ENCODE results near the gene ARHGAP11A.
"Not testable (repeated sequence)": the region's sequence is repeated elsewhere in the genome, so short reads cannot be mapped to it uniquely, and the experiment has no call there.

The ARHGAP11A gene, protein sequence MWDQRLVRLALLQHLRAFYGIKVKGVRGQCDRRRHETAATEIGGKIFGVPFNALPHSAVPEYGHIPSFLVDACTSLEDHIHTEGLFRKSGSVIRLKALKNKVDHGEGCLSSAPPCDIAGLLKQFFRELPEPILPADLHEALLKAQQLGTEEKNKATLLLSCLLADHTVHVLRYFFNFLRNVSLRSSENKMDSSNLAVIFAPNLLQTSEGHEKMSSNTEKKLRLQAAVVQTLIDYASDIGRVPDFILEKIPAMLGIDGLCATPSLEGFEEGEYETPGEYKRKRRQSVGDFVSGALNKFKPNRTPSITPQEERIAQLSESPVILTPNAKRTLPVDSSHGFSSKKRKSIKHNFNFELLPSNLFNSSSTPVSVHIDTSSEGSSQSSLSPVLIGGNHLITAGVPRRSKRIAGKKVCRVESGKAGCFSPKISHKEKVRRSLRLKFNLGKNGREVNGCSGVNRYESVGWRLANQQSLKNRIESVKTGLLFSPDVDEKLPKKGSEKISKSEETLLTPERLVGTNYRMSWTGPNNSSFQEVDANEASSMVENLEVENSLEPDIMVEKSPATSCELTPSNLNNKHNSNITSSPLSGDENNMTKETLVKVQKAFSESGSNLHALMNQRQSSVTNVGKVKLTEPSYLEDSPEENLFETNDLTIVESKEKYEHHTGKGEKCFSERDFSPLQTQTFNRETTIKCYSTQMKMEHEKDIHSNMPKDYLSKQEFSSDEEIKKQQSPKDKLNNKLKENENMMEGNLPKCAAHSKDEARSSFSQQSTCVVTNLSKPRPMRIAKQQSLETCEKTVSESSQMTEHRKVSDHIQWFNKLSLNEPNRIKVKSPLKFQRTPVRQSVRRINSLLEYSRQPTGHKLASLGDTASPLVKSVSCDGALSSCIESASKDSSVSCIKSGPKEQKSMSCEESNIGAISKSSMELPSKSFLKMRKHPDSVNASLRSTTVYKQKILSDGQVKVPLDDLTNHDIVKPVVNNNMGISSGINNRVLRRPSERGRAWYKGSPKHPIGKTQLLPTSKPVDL

DNA sequence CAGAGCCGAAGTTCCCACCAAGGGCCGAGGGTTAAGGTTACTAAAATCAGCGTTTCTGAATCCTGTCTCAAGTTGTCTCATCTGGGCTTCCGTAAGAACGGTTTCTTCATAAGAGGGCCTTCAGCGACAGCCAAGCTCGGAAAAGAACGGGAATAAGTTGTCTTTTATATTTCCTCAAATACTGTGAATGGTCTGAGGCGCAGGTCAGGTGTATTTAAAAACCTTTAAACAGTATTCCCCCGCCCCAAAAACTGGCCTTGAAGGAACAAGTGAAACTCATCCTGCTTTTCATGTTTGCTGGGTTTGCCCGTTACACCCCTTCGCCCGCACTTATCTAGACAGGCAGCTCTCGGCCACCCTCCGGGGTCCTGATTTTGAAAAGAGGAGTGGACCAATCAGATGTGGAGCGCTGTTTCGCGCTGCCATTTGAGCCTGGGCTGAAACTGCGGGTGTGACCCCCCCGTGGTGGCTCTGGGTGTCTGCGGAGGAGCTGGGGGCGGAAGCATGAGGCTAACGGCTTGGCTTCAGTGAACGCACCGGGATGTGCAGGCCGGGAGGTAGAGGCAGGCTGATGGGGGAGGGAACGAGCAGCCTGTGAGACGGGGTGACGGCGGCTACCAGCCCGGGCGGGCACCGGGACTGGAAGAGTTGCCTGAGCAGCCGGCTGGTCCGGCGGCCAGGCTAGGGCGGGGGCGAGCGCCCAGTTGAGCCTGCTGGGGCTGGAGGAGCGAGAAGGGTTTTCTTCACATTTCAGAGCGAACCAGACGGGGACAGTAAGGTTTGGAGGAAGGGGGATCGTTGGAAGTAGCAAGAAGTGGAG is at the start of gene ARHGAP11A:
TSS of gene ARHGAP11A (plus strand) at position 454 of the 820 bp plus-strand sequence. CDS start 708 bp downstream, outside the sequence.
- peak; percentile 89 for DNase-seq

DNA sequence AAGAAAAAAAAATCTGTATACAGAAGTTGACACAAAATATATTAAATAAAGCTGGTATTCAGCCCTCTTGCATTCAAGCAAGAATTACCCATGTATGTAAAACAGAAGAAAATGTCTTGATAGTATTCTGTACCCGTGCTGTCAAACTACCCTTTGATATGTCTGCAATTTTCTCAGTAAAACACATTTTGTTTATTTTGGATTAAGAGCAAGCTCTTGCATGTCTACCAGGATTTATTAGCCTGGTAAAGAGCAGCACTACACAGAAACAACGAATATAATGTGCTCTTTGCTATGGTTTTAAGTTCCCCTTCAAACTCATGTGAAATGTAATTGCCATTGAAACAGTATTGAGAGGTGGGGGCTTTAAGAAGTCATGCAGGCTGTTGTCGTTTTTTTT is 46.3 kb upstream of the ARHGAP11A start:
- not testable (repeated sequence) for DNase-seq

GRCh38 chr15:32578482-32578881 is 36.8 kb upstream of the ARHGAP11A start:
- DNase-seq = not testable (repeated sequence)

DNA sequence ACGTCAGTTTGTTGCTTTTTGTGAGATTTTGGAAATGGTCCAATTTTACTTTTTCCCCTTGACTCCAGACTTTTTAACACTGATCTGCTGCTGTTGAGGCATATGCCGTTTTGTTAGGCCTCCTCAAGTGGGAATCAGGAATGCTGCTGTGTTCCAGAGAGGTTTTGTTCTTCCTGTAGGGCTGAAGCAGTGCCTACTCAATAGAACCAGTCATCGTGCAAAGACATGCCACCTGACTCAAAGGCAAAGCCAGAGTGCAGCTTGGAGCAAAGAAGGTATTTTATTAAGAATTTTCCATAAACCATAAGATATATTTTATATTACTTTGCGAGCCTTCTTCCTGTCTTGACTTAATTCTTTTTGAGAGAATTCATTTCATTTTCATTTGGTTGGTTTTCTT is 29.5 kb upstream of the ARHGAP11A start:
- not testable (repeated sequence) for DNase-seq

DNA sequence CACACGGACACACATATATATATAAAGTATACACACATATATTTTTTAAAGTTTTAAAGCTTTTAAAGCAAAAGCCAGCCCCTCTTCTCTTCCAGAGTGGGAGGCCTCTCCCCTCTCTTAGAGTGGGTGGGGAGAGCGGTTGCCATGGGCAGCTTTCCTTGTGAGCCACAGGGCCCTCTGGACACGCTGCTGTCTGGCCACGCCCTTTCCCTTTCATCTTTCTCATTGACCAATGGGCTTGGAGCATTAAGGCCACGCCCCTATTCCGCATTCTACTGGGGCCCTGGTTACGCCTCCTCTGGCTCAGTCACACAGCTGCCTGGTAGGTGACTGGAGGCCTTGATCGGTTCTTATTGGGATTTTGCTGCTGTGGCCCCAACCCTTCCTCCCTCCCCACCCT is 22.2 kb upstream of the ARHGAP11A start, which contains the start of gene GOLGA8N:
TSS of gene GOLGA8N (plus strand) at position 306 of the 400 bp plus-strand sequence.
- not testable (repeated sequence) for DNase-seq

DNA sequence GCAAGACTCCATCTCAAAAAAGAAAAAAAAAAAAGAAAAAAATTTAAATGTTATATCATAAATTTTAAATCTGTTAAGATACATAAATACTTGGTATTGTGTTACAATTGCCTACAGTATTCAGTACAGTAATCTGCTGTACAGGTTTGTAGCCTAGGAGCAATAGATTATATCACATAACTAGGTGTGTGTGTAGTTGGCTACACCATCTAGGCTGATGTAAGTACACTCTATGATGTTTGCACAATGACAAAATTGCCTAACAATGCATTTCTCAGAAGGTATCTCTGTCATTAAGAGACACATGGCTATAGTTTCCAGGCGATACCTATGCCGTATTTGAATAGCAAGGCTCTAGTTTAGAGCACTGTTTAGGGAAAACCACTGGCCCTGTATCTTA is 5.8 kb upstream of the ARHGAP11A start:
- DNase-seq = not testable (repeated sequence)

DNA sequence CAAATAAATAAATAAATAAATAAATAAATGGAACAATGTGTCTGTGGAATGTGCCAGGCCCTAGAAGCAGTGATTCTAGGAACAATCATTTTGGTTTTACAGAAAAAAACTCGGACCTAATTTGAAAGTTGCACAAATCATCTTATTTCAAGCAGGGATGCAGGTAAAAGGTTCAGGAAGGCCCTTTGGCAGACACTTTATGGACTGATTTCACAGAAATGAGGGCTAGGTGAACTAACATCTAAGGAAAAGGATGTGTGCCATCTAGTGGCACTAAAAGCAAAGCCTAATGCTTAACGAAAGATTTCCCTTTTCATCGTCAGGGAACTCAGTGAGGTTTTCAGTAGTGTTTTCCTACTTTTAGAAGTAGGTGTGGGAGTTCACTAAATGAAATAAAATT is 4.6 kb upstream of the ARHGAP11A start:
- DNase-seq = not testable (repeated sequence)

GRCh38 chr15:32614712-32615050 is 623 bp upstream of the ARHGAP11A start:
- DNase-seq = not testable (repeated sequence)

DNA sequence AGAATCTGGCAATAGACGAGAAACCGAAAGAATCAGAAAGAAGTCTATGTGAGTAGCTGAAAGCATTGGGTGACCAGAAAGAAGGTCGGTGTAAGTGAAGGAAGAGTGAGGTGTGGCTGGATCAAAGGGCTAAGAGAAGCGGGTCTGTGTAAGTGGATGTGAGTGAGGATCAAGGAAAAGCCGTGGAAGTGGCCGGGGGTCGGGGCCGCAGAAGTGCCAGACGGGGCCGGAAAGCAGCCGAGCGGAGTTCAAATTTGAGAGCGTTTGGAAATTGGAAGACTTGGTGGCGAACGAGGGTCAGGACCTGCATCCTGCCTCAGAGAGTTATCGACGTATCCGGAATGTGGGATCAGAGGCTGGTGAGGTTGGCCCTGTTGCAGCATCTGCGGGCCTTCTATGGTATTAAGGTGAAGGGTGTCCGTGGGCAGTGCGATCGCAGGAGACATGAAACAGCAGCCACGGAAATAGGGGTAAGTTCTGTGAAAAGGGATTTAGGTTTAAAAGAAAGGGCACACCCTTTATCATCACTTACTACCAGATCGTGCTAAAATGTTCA is 645 bp downstream of the ARHGAP11A start:
- DNase-seq = not testable (repeated sequence)

DNA sequence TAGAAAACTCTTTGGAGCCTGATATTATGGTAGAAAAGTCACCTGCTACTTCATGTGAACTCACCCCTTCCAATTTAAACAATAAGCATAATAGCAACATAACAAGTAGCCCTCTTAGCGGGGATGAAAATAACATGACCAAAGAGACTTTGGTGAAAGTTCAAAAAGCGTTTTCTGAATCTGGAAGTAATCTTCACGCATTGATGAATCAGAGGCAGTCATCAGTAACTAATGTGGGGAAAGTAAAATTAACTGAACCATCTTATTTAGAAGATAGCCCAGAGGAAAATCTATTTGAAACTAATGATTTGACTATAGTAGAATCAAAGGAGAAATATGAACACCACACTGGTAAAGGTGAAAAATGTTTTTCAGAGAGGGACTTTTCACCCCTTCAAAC is 21.1 kb downstream of the ARHGAP11A start:
- DNase-seq = no peak

- no peak for DNase-seq
Observed at GRCh38 chr15:32636908-32637567, 21.7 kb downstream of the ARHGAP11A start.

- no peak for DNase-seq
Observed at GRCh38 chr15:32637704-32638103, 22.4 kb downstream of the ARHGAP11A start.

DNA sequence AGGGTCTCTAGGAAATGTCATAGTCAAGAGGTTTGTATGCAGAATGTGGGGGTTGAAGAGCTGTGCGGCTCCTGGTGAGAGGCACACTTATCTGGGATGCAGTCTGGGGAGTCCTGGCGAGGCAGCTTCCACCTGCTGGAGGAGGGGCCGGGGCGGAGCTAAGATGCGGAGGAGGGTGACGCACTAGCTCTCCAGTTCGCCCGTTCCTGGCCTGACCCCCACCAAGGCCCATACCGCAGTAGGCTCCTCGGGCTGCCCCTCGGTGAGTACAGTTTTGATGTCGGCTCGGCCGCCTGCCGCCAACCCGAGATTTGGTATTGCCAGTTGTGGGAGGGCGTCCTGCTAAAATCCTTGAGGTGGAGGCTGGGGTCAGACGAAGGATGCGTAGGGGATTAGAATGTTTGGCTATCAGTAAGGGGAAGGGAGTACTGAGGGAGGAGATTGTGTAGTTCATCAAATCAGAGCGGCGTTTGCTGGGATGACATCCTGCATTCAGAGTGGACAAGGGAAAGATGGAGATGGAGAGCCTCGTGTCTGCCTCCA is 26.3 kb downstream of the ARHGAP11A start, which contains the start of gene SCG5:
TSS of gene SCG5 (plus strand) at position 194 of the 543 bp plus-strand sequence. CDS start 1,883 bp downstream, outside the sequence.
- peak; percentile 62 for DNase-seq

DNA sequence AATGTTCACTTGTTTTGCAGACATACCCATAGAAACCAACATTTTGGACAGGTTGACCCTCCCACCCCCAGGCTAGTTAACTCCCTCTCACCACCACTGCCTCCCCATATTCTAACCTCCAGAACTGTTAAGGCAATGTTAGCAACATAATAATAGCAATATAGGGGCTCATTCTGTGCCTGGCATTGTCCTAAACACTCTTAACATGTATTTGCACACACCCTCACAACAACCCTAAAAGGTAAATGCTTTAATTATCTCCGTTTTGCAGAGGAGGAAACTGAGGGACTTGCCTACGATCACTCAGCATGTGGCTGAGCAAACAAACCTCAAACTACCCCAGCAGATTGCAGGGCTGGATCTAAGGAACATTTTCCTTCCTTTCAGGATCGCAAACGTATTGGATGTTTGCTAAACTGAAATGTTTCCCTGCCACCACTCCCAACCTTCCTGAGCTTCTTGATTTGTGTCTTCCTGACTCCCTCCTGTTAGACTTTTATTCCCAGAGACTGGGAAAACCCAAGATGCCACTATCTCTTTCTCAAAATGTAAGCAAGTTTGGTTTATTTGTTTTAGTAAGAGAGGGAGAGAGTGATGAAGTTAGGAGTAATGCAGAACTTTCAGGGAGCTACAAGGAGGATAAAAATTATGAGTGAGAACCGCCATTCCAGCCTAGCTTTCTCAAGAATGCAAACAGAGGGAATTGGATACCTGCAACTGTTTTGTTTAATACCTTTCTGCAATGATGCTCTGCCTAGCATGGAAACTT is 27.5 kb downstream of the ARHGAP11A start:
- DNase-seq = no peak

DNA sequence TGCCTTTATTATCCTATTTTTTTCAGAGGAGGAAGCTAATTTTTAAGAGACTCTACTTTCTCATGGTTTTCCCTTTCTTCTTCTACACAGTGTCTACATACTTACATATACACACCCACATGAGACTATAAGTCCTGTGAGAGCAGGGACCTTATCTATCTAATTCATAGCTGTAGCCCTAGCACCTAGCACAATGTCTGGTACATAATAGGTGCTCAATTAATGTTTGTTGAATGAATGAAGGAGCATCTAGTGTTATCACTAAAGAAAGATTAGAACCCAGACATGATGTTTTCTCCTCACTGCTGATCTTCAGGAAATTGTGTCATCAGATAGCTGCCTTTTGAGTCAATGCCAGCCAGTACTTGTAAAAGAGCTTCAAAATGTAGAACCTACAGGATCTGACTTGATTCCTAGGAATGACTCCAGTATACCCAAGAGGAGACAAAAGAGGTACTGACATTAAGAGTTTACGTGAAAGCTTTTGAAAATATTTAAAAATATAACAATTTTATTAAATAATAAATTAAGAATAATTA is 28.7 kb downstream of the ARHGAP11A start:
- no peak for DNase-seq

DNA sequence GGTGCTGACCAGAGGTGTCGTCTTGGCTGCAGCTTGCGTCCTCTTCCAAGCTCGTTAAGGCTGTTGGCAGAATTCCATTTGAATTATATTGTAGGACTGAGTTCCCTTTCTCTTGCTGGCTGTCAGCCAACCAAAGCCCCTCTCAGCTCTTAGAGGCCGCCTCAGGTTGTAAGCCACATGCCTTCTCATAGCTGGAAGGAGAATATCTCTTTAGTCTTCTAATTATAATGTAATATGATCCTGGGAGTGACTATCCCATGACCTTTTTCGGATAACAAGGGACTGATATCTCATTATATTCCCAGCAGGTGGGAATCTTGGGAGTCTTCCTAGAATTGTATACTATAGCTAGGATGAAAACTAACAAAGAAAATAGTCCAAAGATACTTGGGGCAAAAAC is 31.0 kb downstream of the ARHGAP11A start:
- DNase-seq = no peak

- DNase-seq = no peak
Observed at GRCh38 chr15:32649342-32649741, 34.0 kb downstream of the ARHGAP11A start.

- DNase-seq = peak; percentile 65
Observed at GRCh38 chr15:32651229-32651837, 36.0 kb downstream of the ARHGAP11A start.

DNA sequence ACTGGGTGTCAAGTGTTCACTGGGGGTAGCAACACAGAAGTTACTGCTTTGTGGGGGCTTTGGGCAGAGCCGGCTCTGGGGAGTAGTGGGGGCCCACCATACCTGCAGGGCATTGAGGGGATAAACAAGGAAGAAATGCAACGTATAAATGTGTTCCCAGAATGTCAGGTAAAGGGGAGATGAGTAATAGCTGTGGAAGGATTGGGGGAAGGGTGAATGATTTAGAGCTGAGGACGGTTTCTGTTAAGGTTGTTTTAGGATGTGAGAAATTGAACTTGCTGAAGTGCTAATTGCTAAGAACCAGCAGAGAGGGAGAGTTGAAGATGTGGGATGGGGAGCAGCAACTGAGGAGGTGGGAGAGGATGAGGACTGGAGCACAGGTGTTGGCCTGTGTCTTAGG is 36.9 kb downstream of the ARHGAP11A start:
- DNase-seq = no peak

GRCh38 chr15:32656091-32656490 is 40.8 kb downstream of the ARHGAP11A start:
- DNase-seq = no peak
